KBM-7 (cell line): ENCODE measurements around the gene RNF123.

Source experiments
- DNase-seq: peaks from one replicate; pipeline ENCODE4 v3.0.0-alpha.2; 2015
- in situ Hi-C: fragments of 300-500 bp; cut with MboI; formaldehyde crosslinking; loops from 2 replicates; pipeline ENCODE4 v1.14.3; 2020; ENCODE audit warnings: low sequenced_read_pairs, low pct_unique_long_range_greater_than_20kb, mixed read lengths

The RNF123 gene

GRCh38 chr3:49689046-49689907, at the start of gene RNF123, which contains the start of gene MST1:
TSS of gene RNF123 (plus strand) at chr3:49689557. CDS start at chr3:49691166, 1,609 bp downstream.
TSS of gene MST1 (minus strand) at chr3:49689474. CDS start at chr3:49688691, 783 bp downstream.
- in situ Hi-C loops = no loop called here
- peak; percentile 92 for DNase-seq

GRCh38 chr3:49641292-49641691, 48.1 kb upstream of the RNF123 start:
- in situ Hi-C loops = no loop called here
- no peak for DNase-seq

GRCh38 chr3:49641921-49642707, 47.2 kb upstream of the RNF123 start:
- no peak for DNase-seq
- in situ Hi-C loops = no loop called here

GRCh38 chr3:49642708-49643145, 46.6 kb upstream of the RNF123 start:
- in situ Hi-C loops = no loop called here
- no peak for DNase-seq

GRCh38 chr3:49644684-49645083, 44.7 kb upstream of the RNF123 start:
- in situ Hi-C loops = no loop called here
- DNase-seq = no peak

- no peak for DNase-seq
- in situ Hi-C loops = no loop called here
Observed at GRCh38 chr3:49646236-49646635, 43.1 kb upstream of the RNF123 start.

- peak; percentile 58 for DNase-seq
Observed at GRCh38 chr3:49647741-49648140, 41.6 kb upstream of the RNF123 start.

GRCh38 chr3:49648354-49649019, 40.9 kb upstream of the RNF123 start:
- in situ Hi-C loops = no loop called here

More at GRCh38 chr3:49647741-49648140, 41.6 kb upstream of the RNF123 start:
- in situ Hi-C loops = no loop called here

GRCh38 chr3:49649576-49649975, 39.8 kb upstream of the RNF123 start:
- in situ Hi-C loops = no loop called here
- DNase-seq = no peak

More at GRCh38 chr3:49648354-49649019, 40.9 kb upstream of the RNF123 start:
- DNase-seq = no peak

GRCh38 chr3:49650177-49650576, 39.2 kb upstream of the RNF123 start:
- in situ Hi-C loops = no loop called here
- no peak for DNase-seq

GRCh38 chr3:49650637-49651036, 38.7 kb upstream of the RNF123 start:
- in situ Hi-C loops = no loop called here

GRCh38 chr3:49652218-49652902, 37.0 kb upstream of the RNF123 start:
- DNase-seq = no peak
- in situ Hi-C loops = no loop called here

More at GRCh38 chr3:49650637-49651036, 38.7 kb upstream of the RNF123 start:
- DNase-seq = no peak

GRCh38 chr3:49652903-49653415, 36.4 kb upstream of the RNF123 start:
- in situ Hi-C loops = no loop called here
- no peak for DNase-seq

- no peak for DNase-seq
- in situ Hi-C loops = no loop called here
Observed at GRCh38 chr3:49653621-49654020, 35.7 kb upstream of the RNF123 start.

GRCh38 chr3:49654176-49654825, 35.1 kb upstream of the RNF123 start:
- in situ Hi-C loops = no loop called here
- no peak for DNase-seq

- in situ Hi-C loops = no loop called here
- DNase-seq = no peak
Observed at GRCh38 chr3:49654955-49655556, 34.3 kb upstream of the RNF123 start.

GRCh38 chr3:49655731-49656285, 33.5 kb upstream of the RNF123 start:
- DNase-seq = no peak
- in situ Hi-C loops = no loop called here
